Measurements from ENCODE around the gene TEX35.

- TF ChIP-seq, protein P1, sequence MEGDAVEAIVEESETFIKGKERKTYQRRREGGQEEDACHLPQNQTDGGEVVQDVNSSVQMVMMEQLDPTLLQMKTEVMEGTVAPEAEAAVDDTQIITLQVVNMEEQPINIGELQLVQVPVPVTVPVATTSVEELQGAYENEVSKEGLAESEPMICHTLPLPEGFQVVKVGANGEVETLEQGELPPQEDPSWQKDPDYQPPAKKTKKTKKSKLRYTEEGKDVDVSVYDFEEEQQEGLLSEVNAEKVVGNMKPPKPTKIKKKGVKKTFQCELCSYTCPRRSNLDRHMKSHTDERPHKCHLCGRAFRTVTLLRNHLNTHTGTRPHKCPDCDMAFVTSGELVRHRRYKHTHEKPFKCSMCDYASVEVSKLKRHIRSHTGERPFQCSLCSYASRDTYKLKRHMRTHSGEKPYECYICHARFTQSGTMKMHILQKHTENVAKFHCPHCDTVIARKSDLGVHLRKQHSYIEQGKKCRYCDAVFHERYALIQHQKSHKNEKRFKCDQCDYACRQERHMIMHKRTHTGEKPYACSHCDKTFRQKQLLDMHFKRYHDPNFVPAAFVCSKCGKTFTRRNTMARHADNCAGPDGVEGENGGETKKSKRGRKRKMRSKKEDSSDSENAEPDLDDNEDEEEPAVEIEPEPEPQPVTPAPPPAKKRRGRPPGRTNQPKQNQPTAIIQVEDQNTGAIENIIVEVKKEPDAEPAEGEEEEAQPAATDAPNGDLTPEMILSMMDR (conservative IDR thresholded peaks at IDR 0.05; ENCODE audit: low read length) = no peak
- TF ChIP-seq EZH2phosphoT487 (IDR thresholded peaks at IDR 0.05; ENCODE audit: borderline replicate concordance, low read depth, low read length) = no peak
These were observed 24.0 kb downstream of the TEX35 start for GRCh38 chr1:178536844-178537371.
